ENCODE results near the gene PGR.

DNA sequence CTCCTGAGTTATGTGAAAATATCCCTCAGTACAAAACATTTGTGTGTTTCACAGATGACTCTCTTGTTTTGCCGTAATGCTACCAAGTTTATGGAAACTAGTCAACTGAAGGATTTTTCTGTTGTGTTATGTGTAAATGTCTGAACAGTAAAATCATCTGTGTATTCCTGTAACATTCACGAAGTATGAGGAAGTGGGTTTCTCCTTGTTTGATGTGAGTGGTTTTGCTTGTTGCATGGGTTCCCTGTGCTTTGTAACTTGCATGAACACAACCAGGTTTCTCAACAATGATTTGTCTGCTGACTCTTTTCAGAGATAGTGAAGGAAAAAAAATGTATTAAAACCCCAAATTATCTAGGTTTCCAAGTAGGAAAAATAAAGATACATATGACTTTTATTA, 138.1 kb downstream of the PGR start:
- TF ChIP-seq, protein P1, sequence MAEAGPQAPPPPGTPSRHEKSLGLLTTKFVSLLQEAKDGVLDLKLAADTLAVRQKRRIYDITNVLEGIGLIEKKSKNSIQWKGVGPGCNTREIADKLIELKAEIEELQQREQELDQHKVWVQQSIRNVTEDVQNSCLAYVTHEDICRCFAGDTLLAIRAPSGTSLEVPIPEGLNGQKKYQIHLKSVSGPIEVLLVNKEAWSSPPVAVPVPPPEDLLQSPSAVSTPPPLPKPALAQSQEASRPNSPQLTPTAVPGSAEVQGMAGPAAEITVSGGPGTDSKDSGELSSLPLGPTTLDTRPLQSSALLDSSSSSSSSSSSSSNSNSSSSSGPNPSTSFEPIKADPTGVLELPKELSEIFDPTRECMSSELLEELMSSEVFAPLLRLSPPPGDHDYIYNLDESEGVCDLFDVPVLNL (CRISPR knock-in tag; IDR thresholded peaks at IDR 0.05; ENCODE audit: borderline replicate concordance, low read depth) = no peak
- TF ChIP-seq NR3C1 (CRISPR knock-in tag; conservative IDR thresholded peaks at IDR 0.05; ENCODE audit: low read depth) (no peak), ZNF396 (CRISPR knock-in tag; IDR thresholded peaks at IDR 0.05; ENCODE audit: borderline replicate concordance) (no peak), NFE2L1 (CRISPR knock-in tag; IDR thresholded peaks at IDR 0.05) (no peak), ELF4 (CRISPR knock-in tag; IDR thresholded peaks at IDR 0.05; ENCODE audit: low read depth) (no peak), GRHL2 (CRISPR knock-in tag; IDR thresholded peaks at IDR 0.05; ENCODE audit: insufficient replicate concordance, severe bottlenecking) (no peak), SP1 (CRISPR knock-in tag; conservative IDR thresholded peaks at IDR 0.05) (no peak)
- TF ChIP-seq, protein P2, sequence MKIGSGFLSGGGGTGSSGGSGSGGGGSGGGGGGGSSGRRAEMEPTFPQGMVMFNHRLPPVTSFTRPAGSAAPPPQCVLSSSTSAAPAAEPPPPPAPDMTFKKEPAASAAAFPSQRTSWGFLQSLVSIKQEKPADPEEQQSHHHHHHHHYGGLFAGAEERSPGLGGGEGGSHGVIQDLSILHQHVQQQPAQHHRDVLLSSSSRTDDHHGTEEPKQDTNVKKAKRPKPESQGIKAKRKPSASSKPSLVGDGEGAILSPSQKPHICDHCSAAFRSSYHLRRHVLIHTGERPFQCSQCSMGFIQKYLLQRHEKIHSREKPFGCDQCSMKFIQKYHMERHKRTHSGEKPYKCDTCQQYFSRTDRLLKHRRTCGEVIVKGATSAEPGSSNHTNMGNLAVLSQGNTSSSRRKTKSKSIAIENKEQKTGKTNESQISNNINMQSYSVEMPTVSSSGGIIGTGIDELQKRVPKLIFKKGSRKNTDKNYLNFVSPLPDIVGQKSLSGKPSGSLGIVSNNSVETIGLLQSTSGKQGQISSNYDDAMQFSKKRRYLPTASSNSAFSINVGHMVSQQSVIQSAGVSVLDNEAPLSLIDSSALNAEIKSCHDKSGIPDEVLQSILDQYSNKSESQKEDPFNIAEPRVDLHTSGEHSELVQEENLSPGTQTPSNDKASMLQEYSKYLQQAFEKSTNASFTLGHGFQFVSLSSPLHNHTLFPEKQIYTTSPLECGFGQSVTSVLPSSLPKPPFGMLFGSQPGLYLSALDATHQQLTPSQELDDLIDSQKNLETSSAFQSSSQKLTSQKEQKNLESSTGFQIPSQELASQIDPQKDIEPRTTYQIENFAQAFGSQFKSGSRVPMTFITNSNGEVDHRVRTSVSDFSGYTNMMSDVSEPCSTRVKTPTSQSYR (CRISPR knock-in tag; IDR thresholded peaks at IDR 0.05) = no peak
- TF ChIP-seq, protein P3, sequence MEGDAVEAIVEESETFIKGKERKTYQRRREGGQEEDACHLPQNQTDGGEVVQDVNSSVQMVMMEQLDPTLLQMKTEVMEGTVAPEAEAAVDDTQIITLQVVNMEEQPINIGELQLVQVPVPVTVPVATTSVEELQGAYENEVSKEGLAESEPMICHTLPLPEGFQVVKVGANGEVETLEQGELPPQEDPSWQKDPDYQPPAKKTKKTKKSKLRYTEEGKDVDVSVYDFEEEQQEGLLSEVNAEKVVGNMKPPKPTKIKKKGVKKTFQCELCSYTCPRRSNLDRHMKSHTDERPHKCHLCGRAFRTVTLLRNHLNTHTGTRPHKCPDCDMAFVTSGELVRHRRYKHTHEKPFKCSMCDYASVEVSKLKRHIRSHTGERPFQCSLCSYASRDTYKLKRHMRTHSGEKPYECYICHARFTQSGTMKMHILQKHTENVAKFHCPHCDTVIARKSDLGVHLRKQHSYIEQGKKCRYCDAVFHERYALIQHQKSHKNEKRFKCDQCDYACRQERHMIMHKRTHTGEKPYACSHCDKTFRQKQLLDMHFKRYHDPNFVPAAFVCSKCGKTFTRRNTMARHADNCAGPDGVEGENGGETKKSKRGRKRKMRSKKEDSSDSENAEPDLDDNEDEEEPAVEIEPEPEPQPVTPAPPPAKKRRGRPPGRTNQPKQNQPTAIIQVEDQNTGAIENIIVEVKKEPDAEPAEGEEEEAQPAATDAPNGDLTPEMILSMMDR (IDR thresholded peaks at IDR 0.05) = no peak
- TF ChIP-seq, protein P4, sequence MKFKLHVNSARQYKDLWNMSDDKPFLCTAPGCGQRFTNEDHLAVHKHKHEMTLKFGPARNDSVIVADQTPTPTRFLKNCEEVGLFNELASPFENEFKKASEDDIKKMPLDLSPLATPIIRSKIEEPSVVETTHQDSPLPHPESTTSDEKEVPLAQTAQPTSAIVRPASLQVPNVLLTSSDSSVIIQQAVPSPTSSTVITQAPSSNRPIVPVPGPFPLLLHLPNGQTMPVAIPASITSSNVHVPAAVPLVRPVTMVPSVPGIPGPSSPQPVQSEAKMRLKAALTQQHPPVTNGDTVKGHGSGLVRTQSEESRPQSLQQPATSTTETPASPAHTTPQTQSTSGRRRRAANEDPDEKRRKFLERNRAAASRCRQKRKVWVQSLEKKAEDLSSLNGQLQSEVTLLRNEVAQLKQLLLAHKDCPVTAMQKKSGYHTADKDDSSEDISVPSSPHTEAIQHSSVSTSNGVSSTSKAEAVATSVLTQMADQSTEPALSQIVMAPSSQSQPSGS (CRISPR knock-in tag; IDR thresholded peaks at IDR 0.05; ENCODE audit: borderline replicate concordance, low read depth) = no peak
- TF ChIP-seq, protein P5, sequence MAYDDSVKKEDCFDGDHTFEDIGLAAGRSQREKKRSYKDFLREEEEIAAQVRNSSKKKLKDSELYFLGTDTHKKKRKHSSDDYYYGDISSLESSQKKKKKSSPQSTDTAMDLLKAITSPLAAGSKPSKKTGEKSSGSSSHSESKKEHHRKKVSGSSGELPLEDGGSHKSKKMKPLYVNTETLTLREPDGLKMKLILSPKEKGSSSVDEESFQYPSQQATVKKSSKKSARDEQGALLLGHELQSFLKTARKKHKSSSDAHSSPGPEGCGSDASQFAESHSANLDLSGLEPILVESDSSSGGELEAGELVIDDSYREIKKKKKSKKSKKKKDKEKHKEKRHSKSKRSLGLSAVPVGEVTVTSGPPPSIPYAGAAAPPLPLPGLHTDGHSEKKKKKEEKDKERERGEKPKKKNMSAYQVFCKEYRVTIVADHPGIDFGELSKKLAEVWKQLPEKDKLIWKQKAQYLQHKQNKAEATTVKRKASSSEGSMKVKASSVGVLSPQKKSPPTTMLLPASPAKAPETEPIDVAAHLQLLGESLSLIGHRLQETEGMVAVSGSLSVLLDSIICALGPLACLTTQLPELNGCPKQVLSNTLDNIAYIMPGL (CRISPR knock-in tag; IDR thresholded peaks at IDR 0.05) = no peak

Data from WTC11 (cell line).